Hematopoietic multipotent progenitor cell treated with erythropoietin and hydrocortisone succinate and interleukin-3 and kit ligand, for 17 days (in vitro differentiated cells): ENCODE data around the gene TNFRSF13B.
"Not testable (repeated sequence)": the region's sequence is repeated elsewhere in the genome, so short reads cannot be mapped to it uniquely, and the experiment has no call there.

Experiments
- DNase-seq: peaks from one replicate; pipeline ENCODE4 v3.0.0-alpha.2; 2015; ENCODE audit warnings: low spot score

Gene TNFRSF13B

GRCh38 chr17:16911141-16911937, 60.6 kb downstream of the TNFRSF13B start:
- no peak for DNase-seq

- DNase-seq: no peak
Measured at GRCh38 chr17:16910341-16910740, 61.6 kb downstream of the TNFRSF13B start.

GRCh38 chr17:16909472-16910246, 62.3 kb downstream of the TNFRSF13B start:
- no peak for DNase-seq

GRCh38 chr17:16908273-16908672, 63.6 kb downstream of the TNFRSF13B start:
- DNase-seq: no peak

- DNase-seq: no peak
Measured at GRCh38 chr17:16906680-16907079, 65.2 kb downstream of the TNFRSF13B start.

GRCh38 chr17:16905593-16906191, 66.2 kb downstream of the TNFRSF13B start:
- DNase-seq: no peak

GRCh38 chr17:16903070-16903469, 68.8 kb downstream of the TNFRSF13B start:
- DNase-seq: not testable (repeated sequence)

GRCh38 chr17:16900288-16900882, 71.5 kb downstream of the TNFRSF13B start:
- DNase-seq: no peak

GRCh38 chr17:16897211-16897896, 74.6 kb downstream of the TNFRSF13B start:
- not testable (repeated sequence) for DNase-seq

GRCh38 chr17:16896235-16896634, 75.7 kb downstream of the TNFRSF13B start:
- not testable (repeated sequence) for DNase-seq

- not testable (repeated sequence) for DNase-seq
Measured at GRCh38 chr17:16893527-16893926, 78.4 kb downstream of the TNFRSF13B start.

GRCh38 chr17:16892876-16893454, 79.0 kb downstream of the TNFRSF13B start:
- not testable (repeated sequence) for DNase-seq

- no peak for DNase-seq
Measured at GRCh38 chr17:16889088-16889465, 82.8 kb downstream of the TNFRSF13B start.
